H1 (cell line): ENCODE results near the gene NEGR1. TPM values are rescaled to one million over a fixed set of nuclear protein-coding genes. Genes with fewer than 3 reads are reported as not detected.

ENCODE experiments used
- CTCF ChIA-PET: fragments of 300-600 bp; sonication (Branson Sonifier 250); formaldehyde crosslinking; loops from one replicate; lab custom pipeline; 2021; ENCODE audit not compliant: partially characterized antibody; lab: Charles Lee
- POLR2A ChIA-PET: fragments of 300-600 bp; sonication (Branson Sonifier 250); formaldehyde crosslinking; loops from one replicate; lab custom pipeline; 2021; ENCODE audit warnings: inconsistent platforms; ENCODE audit not compliant: partially characterized antibody; lab: Charles Lee
- DNase-seq, 2 experiments: peaks; one replicate each; pipeline versions ENCODE4 v3.0.0 to v3.0.0-alpha.2; 2010 to 2022; ENCODE audit warnings: low spot score in 2 of 2, low read depth in 1 of 2, mixed read lengths in 1 of 2
- FAIRE-seq: peaks from 2 replicates; lab custom pipeline; 2011; peaks lifted over from hg19 to GRCh38; lab: Jason Lieb, UNC
- H2AFZ ChIP-seq: 2 replicates; pipeline ENCODE4 v1.8.1; 2012; ENCODE audit warnings: low read length, inconsistent platforms
- H2AK5ac ChIP-seq: 2 replicates; pipeline ENCODE4 v1.6.1; 2013; ENCODE audit warnings: low read depth, low read length
- H2BK120ac ChIP-seq: replicated peaks from 2 replicates; pipeline ENCODE3; 2013; ENCODE audit warnings: low read depth, low read length, inconsistent platforms
- H2BK12ac ChIP-seq: 2 replicates; pipeline ENCODE4 v1.6.1; 2013; ENCODE audit warnings: low read depth, low read length
- H2BK15ac ChIP-seq: 2 replicates; pipeline ENCODE4 v1.6.1; 2013; ENCODE audit warnings: low read length
- H2BK20ac ChIP-seq: 2 replicates; pipeline ENCODE4 v1.6.1; 2013; ENCODE audit warnings: low read length
- H2BK5ac ChIP-seq: 2 replicates; pipeline ENCODE4 v1.6.1; 2013; ENCODE audit warnings: low read depth, low read length
- H3K14ac ChIP-seq: 2 replicates; pipeline ENCODE4 v1.6.1; 2013; ENCODE audit warnings: inconsistent platforms; ENCODE audit not compliant: insufficient read length
- H3K18ac ChIP-seq: 2 replicates; pipeline ENCODE4 v1.6.1; 2013; ENCODE audit warnings: low read length; ENCODE audit errors: extremely low read depth
- H3K23ac ChIP-seq: 2 replicates; pipeline ENCODE4 v1.6.1; 2013; ENCODE audit warnings: inconsistent platforms; ENCODE audit not compliant: insufficient read length
- H3K23me2 ChIP-seq: 2 replicates; pipeline ENCODE4 v1.6.1; 2013; ENCODE audit warnings: low read depth, low read length
- H3K27ac ChIP-seq: 2 replicates; pipeline ENCODE4 v1.6.1; 2011; ENCODE audit warnings: low read depth, low read length, inconsistent platforms
- H3K27me3 ChIP-seq, 4 experiments: replicated peaks in 1 of 4; 1 replicate in 1 of 4; 2 replicates in 3 of 4; pipeline versions ENCODE4 v1.6.1 to v1.8.1; 2011 to 2013; ENCODE audit warnings: low read length in 3 of 4, mild to moderate bottlenecking in 3 of 4, inconsistent platforms in 2 of 4, mixed read lengths in 2 of 4, moderate library complexity in 1 of 4; ENCODE audit not compliant: control insufficient read depth in 3 of 4, insufficient read depth in 3 of 4; ENCODE audit errors: extremely low read depth in 1 of 4
- H3K36me3 ChIP-seq, 4 experiments: 2 replicates each; pipeline versions ENCODE4 v1.6.1 to v1.8.1; 2011 to 2013; ENCODE audit warnings: mild to moderate bottlenecking in 4 of 4, low read length in 3 of 4, moderate library complexity in 2 of 4, control low read depth in 1 of 4, inconsistent platforms in 1 of 4; ENCODE audit not compliant: insufficient read depth in 4 of 4, control insufficient read depth in 2 of 4
- H3K4ac ChIP-seq: replicated peaks from 2 replicates; pipeline ENCODE3; 2013; ENCODE audit warnings: low read length, low read depth, mixed read lengths, inconsistent platforms; ENCODE audit not compliant: insufficient read length
- H3K4me1 ChIP-seq, 4 experiments: replicated peaks in 1 of 4; 1 replicate in 1 of 4; 2 replicates in 3 of 4; pipeline versions ENCODE4 v1.6.1 to v1.8.1; 2011 to 2013; ENCODE audit warnings: low read length in 3 of 4, inconsistent platforms in 2 of 4, mixed read lengths in 1 of 4; ENCODE audit not compliant: insufficient read depth in 4 of 4, control insufficient read depth in 3 of 4
- H3K4me2 ChIP-seq, 2 experiments: 2 replicates each; pipeline versions ENCODE4 v1.6.1 to v1.8.1; 2011 to 2013; ENCODE audit warnings: low read depth in 2 of 2, low read length in 2 of 2, control low read depth in 1 of 2, inconsistent platforms in 1 of 2, mild to moderate bottlenecking in 1 of 2; ENCODE audit not compliant: insufficient read depth in 1 of 2
- H3K4me3 ChIP-seq, 4 experiments: fragments of 200-600, 300-600 bp in 1 of 4; sonication (generic), shearing (Covaris generic), sonication (Bioruptor Twin) in 1 of 4; 2 replicates each; pipeline versions ENCODE4 v1.5.1 to v1.8.1; 2011 to 2016; ENCODE audit warnings: low read length in 4 of 4, low read depth in 3 of 4, control low read depth in 2 of 4, inconsistent platforms in 2 of 4, mild to moderate bottlenecking in 2 of 4, mixed read lengths in 1 of 4, moderate library complexity in 1 of 4; ENCODE audit not compliant: insufficient read depth in 2 of 4; ENCODE audit errors: extremely low read depth in 1 of 4
- H3K56ac ChIP-seq: replicated peaks from 2 replicates; pipeline ENCODE3; 2013; ENCODE audit warnings: low read depth, mild to moderate bottlenecking, mixed read lengths, low read length, inconsistent platforms; ENCODE audit not compliant: insufficient read length
- H3K79me1 ChIP-seq: 2 replicates; pipeline ENCODE4 v1.6.1; 2013; ENCODE audit warnings: low read depth, low read length, control low read depth
- H3K79me2 ChIP-seq, 2 experiments: 2 replicates each; pipeline versions ENCODE4 v1.6.1 to v1.8.1; 2012 to 2013; ENCODE audit warnings: low read length in 2 of 2, mild to moderate bottlenecking in 2 of 2, inconsistent platforms in 1 of 2; ENCODE audit not compliant: insufficient read depth in 2 of 2, control insufficient read depth in 1 of 2
- H3K9ac ChIP-seq, 4 experiments: replicated peaks in 1 of 4; 1 replicate in 1 of 4; 2 replicates in 3 of 4; pipeline versions ENCODE4 v1.6.1 to v1.8.1; 2011 to 2013; ENCODE audit warnings: low read depth in 3 of 4, low read length in 3 of 4, control low read depth in 2 of 4, mild to moderate bottlenecking in 2 of 4, moderate library complexity in 2 of 4, inconsistent platforms in 1 of 4; ENCODE audit errors: extremely low read depth in 1 of 4
- H3K9me3 ChIP-seq, 2 experiments: 2 replicates each; pipeline versions ENCODE4 v1.6.1 to v1.8.1; 2012 to 2013; ENCODE audit warnings: mild to moderate bottlenecking in 2 of 2, moderate library complexity in 2 of 2, control low read depth in 1 of 2, inconsistent platforms in 1 of 2, low read depth in 1 of 2, low read length in 1 of 2, mixed read lengths in 1 of 2; ENCODE audit not compliant: insufficient read depth in 2 of 2
- H4K20me1 ChIP-seq, 2 experiments: replicated peaks in 1 of 2; 2 replicates each; pipeline versions ENCODE3 to v1.8.1; 2011 to 2013; ENCODE audit warnings: inconsistent platforms in 2 of 2, low read length in 2 of 2, mild to moderate bottlenecking in 1 of 2; ENCODE audit not compliant: insufficient read depth in 2 of 2, control insufficient read depth in 1 of 2
- H4K5ac ChIP-seq: 2 replicates; pipeline ENCODE4 v1.6.1; 2013; ENCODE audit warnings: low read length, low read depth, mixed read lengths, inconsistent platforms; ENCODE audit not compliant: insufficient read length
- H4K8ac ChIP-seq: 2 replicates; pipeline ENCODE4 v1.8.0; 2013; ENCODE audit warnings: mild to moderate bottlenecking, moderate library complexity, low read length, inconsistent platforms; ENCODE audit not compliant: insufficient read depth; ENCODE audit errors: extremely low read depth
- H4K91ac ChIP-seq: replicated peaks from 2 replicates; pipeline ENCODE3; 2013; ENCODE audit warnings: low read length, mixed read lengths, inconsistent platforms; ENCODE audit not compliant: insufficient read length
- CHD2 ChIP-seq: IDR thresholded peaks from 2 replicates; pipeline ENCODE4 v1.6.1; 2012; ENCODE audit warnings: low read length, improper control_type of control experiment
- CTCF ChIP-seq, 3 experiments: IDR thresholded peaks; 1 replicate in 2 of 3; 2 replicates in 1 of 3; pipeline versions ENCODE4 v1.5.1 to v1.6.1; 2011; ENCODE audit warnings: low read length in 3 of 3, mild to moderate bottlenecking in 3 of 3, inconsistent platforms in 2 of 3, low read depth in 1 of 3, moderate library complexity in 1 of 3; ENCODE audit not compliant: insufficient read depth in 1 of 3; ENCODE audit errors: control extremely low read depth in 1 of 3
- E2F6 ChIP-seq: IDR thresholded peaks from 2 replicates; pipeline ENCODE4 v1.6.1; 2012; ENCODE audit warnings: inconsistent platforms
- EP300 ChIP-seq, 2 experiments: IDR thresholded peaks; 1 replicate in 1 of 2; 2 replicates in 1 of 2; pipeline ENCODE4 v1.6.1; 2011 to 2012; ENCODE audit warnings: low read depth in 2 of 2, low read length in 2 of 2, mild to moderate bottlenecking in 2 of 2, borderline replicate concordance in 1 of 2, inconsistent platforms in 1 of 2, moderate library complexity in 1 of 2
- POLR2A ChIP-seq, 2 experiments: IDR thresholded peaks; 1 replicate in 1 of 2; 2 replicates in 1 of 2; pipeline ENCODE4 v1.6.1; 2011; ENCODE audit warnings: low read depth in 2 of 2, low read length in 2 of 2, mild to moderate bottlenecking in 2 of 2; ENCODE audit errors: control extremely low read depth in 1 of 2
- RAD21 ChIP-seq, 2 experiments: IDR thresholded peaks in 1 of 2; conservative IDR thresholded peaks in 1 of 2; 2 replicates each; pipeline ENCODE4 v1.6.1; 2011; ENCODE audit warnings: low read depth in 2 of 2, low read length in 2 of 2, improper control_type of control experiment in 1 of 2, inconsistent platforms in 1 of 2, mild to moderate bottlenecking in 1 of 2, moderate library complexity in 1 of 2
- SP2 ChIP-seq: IDR thresholded peaks from 2 replicates; pipeline ENCODE4 v1.6.1; 2012; ENCODE audit warnings: mild to moderate bottlenecking, low read length, inconsistent platforms
- TEAD4 ChIP-seq: IDR thresholded peaks from 2 replicates; pipeline ENCODE4 v1.6.1; 2012; ENCODE audit warnings: low read depth, low read length, inconsistent platforms, mixed read lengths
- USF2 ChIP-seq: IDR thresholded peaks from 2 replicates; pipeline ENCODE4 v1.6.1; 2011; ENCODE audit warnings: low read length, improper control_type of control experiment
- ZNF274 ChIP-seq: IDR thresholded peaks from 2 replicates; pipeline ENCODE4 v1.7.0; 2012; ENCODE audit warnings: low read length, borderline replicate concordance; ENCODE audit errors: extremely low read depth
- WGBS, 2 experiments: shearing (Covaris generic) in 1 of 2; methylation state at CpG; one replicate each; pipeline versions ENCODE4 v1.1.6 to v1.1.7; 2013 to 2015; ENCODE audit warnings: low lambda C conversion rate in 2 of 2, mixed read lengths in 2 of 2, inconsistent platforms in 1 of 2, low coverage in 1 of 2, missing lambda C conversion rate in 1 of 2; ENCODE audit not compliant: insufficient replicate concordance in 2 of 2, insufficient coverage in 1 of 2, insufficient read length in 1 of 2; ENCODE audit errors: extremely low coverage in 1 of 2, missing lambda C conversion rate in 1 of 2; 5-methylcytosine and 5-hydroxymethylcytosine counted together
- polyA plus RNA-seq, 7 experiments: library from polyadenylated mRNA; depleted of rRNA in 3 of 7; stranded (reverse) in 5 of 7; unstranded in 2 of 7; fragments of >200 nt in 5 of 7; fragments of 200-250 nt in 2 of 7; gene quantifications; 1 replicate in 5 of 7; 2 replicates in 1 of 7; 4 replicates in 1 of 7; pipeline versions ENCODE4 v1.2.1 to v1.2.3, GENCODE V29; 2011 to 2013; ENCODE audit warnings: missing spikeins in 2 of 7, mixed read lengths in 2 of 7
- total RNA-seq: library from RNA; stranded (reverse); fragmentation: NEBNext Ultra II Directional; extraction: Animal tissue kit (Norgen Biotek cat#: 25700); gene quantifications from 2 replicates; pipeline ENCODE4 v1.2.1, GENCODE V29; 2021

The NEGR1 gene
- total and polyA plus RNA-seq, 2 of the 8 experiments (the other 6 are each of a cell fraction or from before 2014, with no cell fraction given) = 0.71 to 1.3 TPM

- Histone ChIP-seq H3K36me3 (no peaks in the 10 kb centered on the region), H3K4ac (no peak overlapping the region), H3K23me2 (no peaks in the 10 kb centered on the region), H3K27ac (no peak overlapping the region), H2BK15ac (no peak overlapping the region), H3K23ac (no peak overlapping the region), H3K4me3 (no peak overlapping the region), H3K9ac (no peak overlapping the region), H3K56ac (no peak overlapping the region), H4K91ac (no peak overlapping the region), H2AFZ (no peak overlapping the region), H3K4me2 (no peak overlapping the region), H3K27me3 (no peaks in the 10 kb centered on the region), H4K20me1 (peaks cover 0 to 1% of the 10 kb centered on the region in 2 experiments), H3K4me1 (no peaks in the 10 kb centered on the region), H4K5ac (no peak overlapping the region), H2BK20ac (no peak overlapping the region), H3K14ac (no peak overlapping the region), H4K8ac (no peak overlapping the region), H3K79me2 (no peaks in the 10 kb centered on the region), H3K9me3 (no peaks in the 10 kb centered on the region), H3K18ac (no peak overlapping the region), H2AK5ac (no peak overlapping the region), H3K79me1 (no peaks in the 10 kb centered on the region), H2BK120ac (no peak overlapping the region), H2BK5ac (no peak overlapping the region), H2BK12ac (no peak overlapping the region)
- FAIRE-seq (no peak), DNase-seq (no peak)
- POLR2A ChIA-PET = no interaction called here
- CTCF ChIA-PET = no interaction called here
- 95% methylated on average over 2 of the region's 2 CpGs; no CpG with 5 or more reads in 1 of the 2 experiments for WGBS, 2 experiments
- TF ChIP-seq SP2 (no peak), RAD21 (IDR thresholded peaks at IDR 0.05 in 1 of 2, conservative IDR thresholded peaks at IDR 0.05 in 1 of 2; ENCODE audit: low read depth in 2 of 2, low read length in 2 of 2) (no peak), CTCF (IDR thresholded peaks at IDR 0.05; ENCODE audit: control extremely low read depth in 1 of 3, insufficient read depth in 1 of 3, low read depth in 1 of 3, low read length in 3 of 3) (no peak), USF2 (no peak), CHD2 (no peak), E2F6 (no peak), POLR2A (IDR thresholded peaks at IDR 0.05; ENCODE audit: control extremely low read depth in 1 of 2, low read depth in 2 of 2, low read length in 2 of 2) (no peak), ZNF274 (no peak), TEAD4 (no peak), EP300 (IDR thresholded peaks at IDR 0.05; ENCODE audit: borderline replicate concordance in 1 of 2, low read depth in 2 of 2, low read length in 2 of 2) (no peak)
These were observed 918.1 kb downstream of the NEGR1 start for GRCh38 chr1:71364236-71364635.
